Fibroblast of upper back skin (primary cell): Measurements from ENCODE around the gene FLYWCH1.

ENCODE experiments used
- DNase-seq: peaks from one replicate; pipeline ENCODE4 v3.0.0-alpha.2; 2013

FLYWCH1 gene

DNA sequence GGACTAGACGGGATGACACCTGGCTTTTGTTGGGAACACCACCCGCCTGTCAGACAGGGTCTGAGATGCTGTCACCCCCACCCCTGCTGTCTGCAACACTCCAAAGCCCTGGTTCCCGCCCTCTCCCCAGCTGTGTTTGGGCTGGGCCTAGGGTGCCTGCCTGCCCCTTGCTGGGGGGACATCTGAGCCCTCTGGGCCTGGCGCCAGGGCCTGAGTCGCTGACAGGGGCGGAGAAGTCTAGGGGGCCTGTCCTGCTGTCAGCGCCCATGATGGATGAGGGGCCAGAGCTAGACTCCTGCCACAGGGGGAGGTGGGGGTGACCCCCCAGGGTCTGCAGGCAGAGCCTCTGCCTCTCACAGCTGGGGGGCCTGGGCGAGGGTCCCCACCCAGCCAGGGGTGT lies 76.1 kb downstream of the FLYWCH1 start:
- DNase-seq = peak; percentile 45

DNA sequence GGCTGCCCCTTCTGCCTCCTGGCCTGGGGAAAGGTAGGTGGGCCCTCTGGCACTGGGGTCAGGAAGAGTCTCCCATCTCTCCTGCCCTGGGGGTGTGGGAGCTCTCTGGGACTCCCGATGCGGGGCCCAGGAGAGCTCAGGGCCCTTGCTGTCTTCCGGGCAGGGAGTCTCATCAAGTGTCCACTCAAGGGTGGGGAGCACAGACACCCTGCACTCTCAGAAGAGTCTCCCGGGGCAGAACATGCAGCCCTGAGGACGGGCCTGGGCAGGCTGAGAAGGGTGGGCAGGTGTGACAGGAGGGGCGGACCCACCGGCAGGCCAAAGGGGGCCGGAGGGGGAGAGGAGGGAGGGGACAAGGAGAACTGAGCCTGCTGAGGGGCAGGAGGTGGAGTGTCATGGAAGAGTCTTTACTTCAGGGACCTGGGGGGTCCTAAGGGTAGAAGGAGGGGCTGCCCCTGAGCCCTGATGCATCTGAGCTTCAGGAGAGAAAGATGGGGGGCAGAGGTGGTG lies 76.9 kb downstream of the FLYWCH1 start:
- no peak for DNase-seq

DNA sequence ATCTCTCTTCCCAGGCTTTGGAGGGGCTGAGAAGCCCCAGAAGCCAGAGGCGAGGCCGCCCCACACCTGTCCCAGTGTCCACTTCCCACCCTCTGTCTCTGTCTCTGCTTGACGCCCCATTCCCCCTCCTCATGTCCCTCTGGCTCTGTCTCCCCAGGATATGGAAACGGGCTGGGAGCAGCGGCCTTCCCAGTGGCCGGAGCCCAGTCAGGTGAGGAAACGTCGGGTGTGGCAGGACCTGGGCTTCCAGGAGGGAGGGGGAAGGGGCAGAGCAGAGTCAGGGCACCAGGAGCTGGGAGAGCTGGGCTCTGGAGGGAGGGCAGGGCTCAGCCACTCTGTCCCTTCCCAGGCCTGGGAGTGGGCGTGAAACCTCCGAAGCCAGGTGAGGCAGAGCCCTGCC lies 79.2 kb downstream of the FLYWCH1 start:
- DNase-seq = no peak

- no peak for DNase-seq
Measured at GRCh38 chr16:2991566-2992261, 80.0 kb downstream of the FLYWCH1 start.

DNA sequence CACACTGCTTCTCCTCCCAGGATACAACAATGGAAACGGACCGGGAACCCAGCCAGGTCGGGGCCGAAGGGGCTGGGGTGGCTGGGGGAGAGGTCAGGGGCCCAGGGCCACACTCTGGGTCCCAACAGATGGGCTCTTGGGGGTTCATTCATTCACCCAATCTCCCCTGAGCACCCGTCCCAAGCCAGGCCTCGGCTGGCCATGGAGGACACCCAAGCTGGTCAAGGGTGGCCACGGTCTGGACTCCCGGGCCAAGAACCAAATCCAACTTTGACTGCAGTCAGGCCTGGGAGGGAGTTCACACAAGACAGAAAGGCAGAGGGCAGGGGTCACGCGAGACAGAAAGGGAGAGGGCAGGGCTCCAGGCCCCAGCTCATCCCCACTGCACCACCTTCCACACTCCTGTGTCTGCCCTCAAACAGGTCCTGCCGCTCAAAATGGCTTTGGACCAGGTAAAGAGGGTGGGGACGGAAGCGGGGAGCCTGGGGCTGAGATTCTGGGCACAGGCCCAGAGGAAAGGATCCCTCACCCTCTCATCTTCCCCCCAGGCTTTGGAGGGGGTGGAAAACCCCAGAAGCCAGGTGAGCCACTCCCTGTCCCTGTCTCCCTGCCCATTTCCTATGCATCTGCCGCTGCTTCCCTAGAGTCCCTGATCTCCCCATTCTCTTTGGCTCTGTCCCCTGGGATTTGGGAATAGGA lies 80.8 kb downstream of the FLYWCH1 start:
- DNase-seq = no peak

- no peak for DNase-seq
Measured at GRCh38 chr16:2996298-2996697, 84.6 kb downstream of the FLYWCH1 start.

DNA sequence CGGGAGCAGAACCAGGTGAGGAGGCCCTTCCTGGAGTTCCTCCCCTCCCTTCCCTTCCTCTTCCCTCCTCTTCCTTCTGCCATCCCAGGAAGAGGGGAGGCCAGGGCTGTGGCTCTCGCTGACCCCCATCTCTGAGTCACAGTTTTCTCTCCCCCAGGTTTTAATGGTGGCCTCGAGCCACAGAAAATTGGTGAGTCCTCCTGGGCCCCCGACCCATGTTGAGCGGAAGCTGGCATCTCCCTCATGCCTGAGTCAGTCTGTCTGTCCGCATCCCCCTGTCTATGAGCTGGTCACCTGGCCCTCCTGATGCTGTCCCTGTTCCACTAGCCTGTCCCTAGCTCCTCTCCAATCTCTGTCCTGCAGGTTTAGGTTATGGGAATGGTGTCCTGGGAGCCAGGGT lies 88.2 kb downstream of the FLYWCH1 start:
- DNase-seq = no peak

DNA sequence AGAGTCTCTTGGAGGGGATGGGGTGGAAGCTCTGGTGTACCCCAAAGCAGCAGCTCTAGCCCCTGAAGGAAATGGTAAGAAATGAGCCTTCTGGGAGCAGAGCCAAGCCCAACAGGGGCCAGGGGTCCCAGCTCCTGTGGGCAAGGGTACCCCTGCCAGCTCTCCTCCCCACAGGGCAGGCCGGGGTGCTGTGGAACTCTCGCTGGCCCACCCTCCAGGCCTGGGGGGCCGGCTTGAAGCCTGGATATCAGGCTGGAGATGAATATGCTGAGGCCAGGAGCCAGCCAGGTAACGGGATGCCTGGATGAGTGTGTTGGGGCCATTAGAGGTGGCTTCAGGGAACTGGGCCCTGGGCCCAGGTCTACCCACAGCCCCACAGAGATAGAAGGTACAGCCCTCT lies 88.8 kb downstream of the FLYWCH1 start:
- no peak for DNase-seq
